HEK293 (cell line): ENCODE data around the gene AFAP1L2.

ENCODE experiments used
- CTCF ChIA-PET: fragments of 350-600 bp; formaldehyde crosslinking; extraction: SDS; loops from one replicate; lab custom pipeline; 2021; ENCODE audit warnings: antibody characterized with exemption; lab: Yijun Ruan, JAX
- POLR2A ChIA-PET: fragments of 300-600 bp; formaldehyde crosslinking; extraction: SDS; loops from one replicate; lab custom pipeline; 2020; ENCODE audit warnings: antibody characterized with exemption, inconsistent platforms; lab: Yijun Ruan, JAX
- H3K27ac ChIP-seq: fragments of 200-500 bp; sonication (Bioruptor generic); 2 replicates; pipeline ENCODE4 v1.5.1; 2014; ENCODE audit warnings: low read depth, low read length, control low read depth, inconsistent platforms; ENCODE audit errors: extremely low read depth
- H3K36me3 ChIP-seq, 2 experiments: fragments of 200-500 bp in 1 of 2; sonication (Bioruptor generic) in 1 of 2; 1 replicate in 1 of 2; 2 replicates in 1 of 2; pipeline ENCODE4 v1.5.1; 2014 to 2017; ENCODE audit warnings: inconsistent platforms in 2 of 2, low read length in 2 of 2; ENCODE audit not compliant: control insufficient read depth in 2 of 2, insufficient read depth in 1 of 2
- H3K4me1 ChIP-seq: fragments of 200-500 bp; sonication (Bioruptor generic); 2 replicates; pipeline ENCODE4 v1.5.1; 2014; ENCODE audit warnings: mild to moderate bottlenecking, low read length, inconsistent platforms; ENCODE audit not compliant: control insufficient read depth, insufficient read depth
- H3K4me3 ChIP-seq: 2 replicates; pipeline ENCODE4 v1.5.1; 2011; ENCODE audit warnings: low read depth, mild to moderate bottlenecking, control low read depth, low read length, moderate library complexity
- H3K9me3 ChIP-seq: fragments of 200-500 bp; sonication (Bioruptor generic); 2 replicates; pipeline ENCODE4 v1.5.1; 2014; ENCODE audit warnings: low read depth, low read length, inconsistent platforms; ENCODE audit not compliant: control insufficient read depth, insufficient read depth
- SALL2 ChIP-seq: fragments of 450-650 bp; formaldehyde crosslinking; IDR thresholded peaks from 2 replicates; pipeline ENCODE4 v1.5.0; 2017; ENCODE audit warnings: missing biosample characterization, mild to moderate bottlenecking, missing genetic modification characterization, borderline replicate concordance
- SETDB1 ChIP-seq: IDR thresholded peaks from one replicate; pipeline ENCODE4 v1.6.1; 2017; ENCODE audit warnings: mild to moderate bottlenecking, low read length, moderate library complexity, mixed read lengths; ENCODE audit not compliant: insufficient read length
- ZFHX2 ChIP-seq: fragments of 450-650 bp; formaldehyde crosslinking; conservative IDR thresholded peaks from 2 replicates; pipeline ENCODE4 v1.5.1; 2016; ENCODE audit warnings: missing biosample characterization, missing genetic modification characterization
- ZIC2 ChIP-seq: fragments of 450-650 bp; formaldehyde crosslinking; IDR thresholded peaks from 2 replicates; pipeline ENCODE4 v1.5.1; 2016; ENCODE audit warnings: missing biosample characterization, missing genetic modification characterization
- ZNF10 ChIP-seq: fragments of 450-650 bp; formaldehyde crosslinking; IDR thresholded peaks from 2 replicates; pipeline ENCODE4 v1.5.1; 2017; ENCODE audit warnings: missing biosample characterization, missing genetic modification characterization
- ZNF114 ChIP-seq: fragments of 450-650 bp; formaldehyde crosslinking; IDR thresholded peaks from 2 replicates; pipeline ENCODE4 v1.5.0; 2017; ENCODE audit warnings: missing biosample characterization, missing genetic modification characterization
- ZNF169 ChIP-seq: fragments of 450-650 bp; formaldehyde crosslinking; IDR thresholded peaks from 2 replicates; pipeline ENCODE4 v1.5.1; 2016; ENCODE audit warnings: missing biosample characterization, missing genetic modification characterization
- ZNF24 ChIP-seq: fragments of 450-650 bp; formaldehyde crosslinking; IDR thresholded peaks from 2 replicates; pipeline ENCODE4 v1.5.1; 2016; ENCODE audit warnings: missing biosample characterization, missing genetic modification characterization
- ZNF274 ChIP-seq, 2 experiments: fragments of 200-500 bp in 1 of 2; fragments of 450-650 bp in 1 of 2; sonication (Bioruptor generic) in 1 of 2; formaldehyde crosslinking in 1 of 2; IDR thresholded peaks; 2 replicates each; pipeline versions ENCODE4 v1.5.1 to v1.6.1; 2014 to 2016; ENCODE audit warnings: borderline replicate concordance in 1 of 2, inconsistent platforms in 1 of 2, low read length in 1 of 2, missing biosample characterization in 1 of 2, missing genetic modification characterization in 1 of 2
- ZNF341 ChIP-seq: fragments of 450-650 bp; formaldehyde crosslinking; IDR thresholded peaks from 2 replicates; pipeline ENCODE4; 2016; ENCODE audit warnings: low read depth, missing biosample characterization, missing genetic modification characterization
- ZNF394 ChIP-seq: fragments of 450-650 bp; formaldehyde crosslinking; IDR thresholded peaks from 2 replicates; pipeline ENCODE4 v1.5.1; 2016; ENCODE audit warnings: missing biosample characterization, missing genetic modification characterization, mild to moderate bottlenecking, moderate library complexity, borderline replicate concordance
- ZNF521 ChIP-seq: fragments of 450-650 bp; formaldehyde crosslinking; IDR thresholded peaks from 2 replicates; pipeline ENCODE4 v1.5.1; 2017; ENCODE audit warnings: missing biosample characterization, mild to moderate bottlenecking, missing genetic modification characterization
- ZNF558 ChIP-seq: fragments of 450-650 bp; formaldehyde crosslinking; IDR thresholded peaks from 2 replicates; pipeline ENCODE4 v1.5.1; 2016; ENCODE audit warnings: missing biosample characterization, missing genetic modification characterization
- ZNF600 ChIP-seq: fragments of 450-650 bp; formaldehyde crosslinking; IDR thresholded peaks from 2 replicates; pipeline ENCODE4 v1.5.1; 2016; ENCODE audit warnings: missing biosample characterization, missing genetic modification characterization
- ZNF670 ChIP-seq: fragments of 450-650 bp; formaldehyde crosslinking; IDR thresholded peaks from 2 replicates; pipeline ENCODE4 v1.5.1; 2016; ENCODE audit warnings: missing biosample characterization, missing genetic modification characterization, low read depth
- ZNF677 ChIP-seq: fragments of 450-650 bp; IDR thresholded peaks from 2 replicates; pipeline ENCODE4 v1.5.0; 2018; ENCODE audit warnings: missing biosample characterization, mild to moderate bottlenecking, missing genetic modification characterization, moderate library complexity
- TF ChIP-seq, protein P1 (sequence below): fragments of 450-650 bp; formaldehyde crosslinking; IDR thresholded peaks from 2 replicates; pipeline ENCODE4 v1.5.1; 2016; ENCODE audit warnings: missing biosample characterization, missing genetic modification characterization
- TF ChIP-seq, protein P2 (sequence below): fragments of 450-650 bp; formaldehyde crosslinking; IDR thresholded peaks from 2 replicates; pipeline ENCODE4 v1.5.1; 2016; ENCODE audit warnings: missing biosample characterization, missing genetic modification characterization, low read depth
- TF ChIP-seq, protein P3 (sequence below): fragments of 450-650 bp; formaldehyde crosslinking; IDR thresholded peaks from 2 replicates; pipeline ENCODE4 v1.5.1; 2016; ENCODE audit warnings: missing biosample characterization, missing genetic modification characterization
- TF ChIP-seq, protein P4 (sequence below): fragments of 450-650 bp; formaldehyde crosslinking; IDR thresholded peaks from 2 replicates; pipeline ENCODE4 v1.5.1; 2016; ENCODE audit warnings: missing biosample characterization, missing genetic modification characterization, borderline replicate concordance

The AFAP1L2 gene

DNA sequence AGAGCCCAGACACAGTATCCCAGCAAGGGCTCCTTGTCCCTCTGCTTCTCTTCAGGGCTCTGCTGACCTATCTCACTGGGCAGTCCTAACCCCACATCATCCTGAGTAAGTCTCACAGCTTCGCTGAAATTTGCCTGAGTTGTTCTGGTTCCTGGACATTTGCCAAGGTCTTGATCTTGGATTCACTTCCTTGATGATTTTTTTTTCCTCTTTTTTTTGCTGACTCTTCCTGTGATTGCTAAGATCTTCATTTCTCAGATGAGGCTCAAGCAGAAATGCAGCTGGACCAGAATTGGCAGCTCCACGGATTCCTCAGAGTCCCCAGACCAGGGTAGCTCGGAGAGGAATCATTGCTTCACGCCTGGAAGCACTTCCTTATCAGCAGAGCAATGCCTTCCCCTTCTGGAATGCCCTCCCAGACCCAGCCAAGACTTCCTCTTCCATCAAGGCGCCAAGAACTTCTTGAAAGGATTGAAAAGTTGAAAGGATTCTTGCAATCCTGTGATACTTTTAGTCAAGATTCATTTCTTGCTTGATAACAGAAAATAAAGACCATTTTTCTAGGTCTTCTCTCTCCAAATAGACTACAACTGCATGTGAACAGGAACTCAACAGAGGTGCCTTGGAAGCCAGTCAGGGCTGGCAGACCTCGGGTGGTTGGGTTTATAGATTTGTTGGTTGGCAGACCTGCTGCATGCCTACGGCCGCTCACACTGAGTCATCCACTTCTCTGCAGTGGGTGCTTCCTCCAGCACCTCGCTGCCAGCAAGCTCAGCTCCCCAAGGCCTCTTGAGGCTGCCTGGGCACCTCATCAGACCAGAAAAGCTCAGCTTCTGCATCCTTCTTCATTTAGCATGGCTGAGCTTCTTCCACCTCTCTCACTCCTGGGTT is 8.8 kb upstream of the AFAP1L2 start:
- H3K9me3 ChIP-seq: no peaks in the 10 kb centered on the region
- H3K27ac ChIP-seq: no peak overlapping the region
- no peak overlapping the region for H3K4me3 ChIP-seq
- POLR2A ChIA-PET: no interaction called here
- no peaks in the 10 kb centered on the region for H3K36me3 ChIP-seq
- TF ChIP-seq ZNF274 (IDR thresholded peaks at IDR 0.05; ENCODE audit: low read length): no peak
- TF ChIP-seq ZNF274 (tag by site-specific recombination; IDR thresholded peaks at IDR 0.05; ENCODE audit: borderline replicate concordance): no peak
- no peak for TF ChIP-seq SETDB1
- no peak for TF ChIP-seq ZNF341 (tag by site-specific recombination)
- no peak for TF ChIP-seq ZNF169 (tag by site-specific recombination)
- TF ChIP-seq, protein P1, sequence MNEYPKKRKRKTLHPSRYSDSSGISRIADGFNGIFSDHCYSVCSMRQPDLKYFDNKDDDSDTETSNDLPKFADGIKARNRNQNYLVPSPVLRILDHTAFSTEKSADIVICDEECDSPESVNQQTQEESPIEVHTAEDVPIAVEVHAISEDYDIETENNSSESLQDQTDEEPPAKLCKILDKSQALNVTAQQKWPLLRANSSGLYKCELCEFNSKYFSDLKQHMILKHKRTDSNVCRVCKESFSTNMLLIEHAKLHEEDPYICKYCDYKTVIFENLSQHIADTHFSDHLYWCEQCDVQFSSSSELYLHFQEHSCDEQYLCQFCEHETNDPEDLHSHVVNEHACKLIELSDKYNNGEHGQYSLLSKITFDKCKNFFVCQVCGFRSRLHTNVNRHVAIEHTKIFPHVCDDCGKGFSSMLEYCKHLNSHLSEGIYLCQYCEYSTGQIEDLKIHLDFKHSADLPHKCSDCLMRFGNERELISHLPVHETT (tag by site-specific recombination): no peak
- no peak for TF ChIP-seq SALL2 (tag by site-specific recombination)
- TF ChIP-seq, protein P2, sequence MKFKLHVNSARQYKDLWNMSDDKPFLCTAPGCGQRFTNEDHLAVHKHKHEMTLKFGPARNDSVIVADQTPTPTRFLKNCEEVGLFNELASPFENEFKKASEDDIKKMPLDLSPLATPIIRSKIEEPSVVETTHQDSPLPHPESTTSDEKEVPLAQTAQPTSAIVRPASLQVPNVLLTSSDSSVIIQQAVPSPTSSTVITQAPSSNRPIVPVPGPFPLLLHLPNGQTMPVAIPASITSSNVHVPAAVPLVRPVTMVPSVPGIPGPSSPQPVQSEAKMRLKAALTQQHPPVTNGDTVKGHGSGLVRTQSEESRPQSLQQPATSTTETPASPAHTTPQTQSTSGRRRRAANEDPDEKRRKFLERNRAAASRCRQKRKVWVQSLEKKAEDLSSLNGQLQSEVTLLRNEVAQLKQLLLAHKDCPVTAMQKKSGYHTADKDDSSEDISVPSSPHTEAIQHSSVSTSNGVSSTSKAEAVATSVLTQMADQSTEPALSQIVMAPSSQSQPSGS (tag by site-specific recombination): no peak
- no peak for TF ChIP-seq ZNF394 (tag by site-specific recombination)
- TF ChIP-seq ZFHX2 (tag by site-specific recombination): no peak
- TF ChIP-seq, protein P3, sequence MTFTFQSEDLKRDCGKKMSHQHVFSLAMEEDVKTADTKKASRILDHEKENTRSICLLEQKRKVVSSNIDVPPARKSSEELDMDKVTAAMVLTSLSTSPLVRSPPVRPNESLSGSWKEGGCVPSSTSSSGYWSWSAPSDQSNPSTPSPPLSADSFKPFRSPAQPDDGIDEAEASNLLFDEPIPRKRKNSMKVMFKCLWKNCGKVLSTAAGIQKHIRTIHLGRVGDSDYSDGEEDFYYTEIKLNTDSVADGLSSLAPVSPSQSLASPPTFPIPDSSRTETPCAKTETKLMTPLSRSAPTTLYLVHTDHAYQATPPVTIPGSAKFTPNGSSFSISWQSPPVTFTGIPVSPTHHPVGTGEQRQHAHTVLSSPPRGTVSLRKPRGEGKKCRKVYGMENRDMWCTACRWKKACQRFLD (tag by site-specific recombination): no peak
- no peak for TF ChIP-seq ZNF600 (tag by site-specific recombination)
- TF ChIP-seq ZNF10 (tag by site-specific recombination): no peak
- TF ChIP-seq ZIC2 (tag by site-specific recombination): no peak
- TF ChIP-seq ZNF521: no peak
- TF ChIP-seq ZNF558 (tag by site-specific recombination): no peak
- CTCF ChIA-PET: interaction anchor here (0.7 kb wide), 1 partner anchor 13 kb away, joined by 3 read pairs; no protein-coding TSS in a partner anchor
- no peaks in the 10 kb centered on the region for H3K4me1 ChIP-seq

DNA sequence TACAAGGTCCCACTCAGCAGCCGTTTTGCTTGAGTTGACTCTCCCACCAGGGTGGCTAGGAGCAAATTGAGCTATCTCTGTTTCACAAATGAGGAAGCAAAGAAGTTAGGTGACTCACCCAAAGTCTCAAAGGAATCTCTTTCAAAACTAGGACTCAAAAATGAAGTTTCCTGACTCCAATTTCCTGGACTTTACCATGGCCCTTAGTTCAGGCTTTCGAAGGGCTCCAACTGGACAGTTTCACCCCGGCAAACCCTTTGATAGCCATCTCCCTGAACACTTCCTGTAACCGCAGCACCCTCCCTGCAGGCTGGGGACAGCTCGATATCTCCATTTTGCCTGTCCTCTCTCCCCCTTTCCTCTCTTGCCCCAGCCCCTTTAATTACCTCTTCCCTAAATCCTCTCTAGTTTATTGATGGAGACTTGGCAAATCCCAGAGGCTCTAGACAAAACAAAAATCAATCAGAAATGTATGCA is 4.7 kb upstream of the AFAP1L2 start:
- ChIA-PET CTCF (no interaction called here), POLR2A (no interaction called here)
- Histone ChIP-seq H3K4me1 (no peaks in the 10 kb centered on the region), H3K27ac (no peak overlapping the region), H3K36me3 (no peaks in the 10 kb centered on the region), H3K9me3 (no peaks in the 10 kb centered on the region), H3K4me3 (no peak overlapping the region)
- TF ChIP-seq ZNF114 (tag by site-specific recombination) (no peak), ZNF677 (tag by site-specific recombination) (no peak), ZNF24 (no peak), ZNF521 (no peak), ZNF670 (no peak)
- TF ChIP-seq, protein P4, sequence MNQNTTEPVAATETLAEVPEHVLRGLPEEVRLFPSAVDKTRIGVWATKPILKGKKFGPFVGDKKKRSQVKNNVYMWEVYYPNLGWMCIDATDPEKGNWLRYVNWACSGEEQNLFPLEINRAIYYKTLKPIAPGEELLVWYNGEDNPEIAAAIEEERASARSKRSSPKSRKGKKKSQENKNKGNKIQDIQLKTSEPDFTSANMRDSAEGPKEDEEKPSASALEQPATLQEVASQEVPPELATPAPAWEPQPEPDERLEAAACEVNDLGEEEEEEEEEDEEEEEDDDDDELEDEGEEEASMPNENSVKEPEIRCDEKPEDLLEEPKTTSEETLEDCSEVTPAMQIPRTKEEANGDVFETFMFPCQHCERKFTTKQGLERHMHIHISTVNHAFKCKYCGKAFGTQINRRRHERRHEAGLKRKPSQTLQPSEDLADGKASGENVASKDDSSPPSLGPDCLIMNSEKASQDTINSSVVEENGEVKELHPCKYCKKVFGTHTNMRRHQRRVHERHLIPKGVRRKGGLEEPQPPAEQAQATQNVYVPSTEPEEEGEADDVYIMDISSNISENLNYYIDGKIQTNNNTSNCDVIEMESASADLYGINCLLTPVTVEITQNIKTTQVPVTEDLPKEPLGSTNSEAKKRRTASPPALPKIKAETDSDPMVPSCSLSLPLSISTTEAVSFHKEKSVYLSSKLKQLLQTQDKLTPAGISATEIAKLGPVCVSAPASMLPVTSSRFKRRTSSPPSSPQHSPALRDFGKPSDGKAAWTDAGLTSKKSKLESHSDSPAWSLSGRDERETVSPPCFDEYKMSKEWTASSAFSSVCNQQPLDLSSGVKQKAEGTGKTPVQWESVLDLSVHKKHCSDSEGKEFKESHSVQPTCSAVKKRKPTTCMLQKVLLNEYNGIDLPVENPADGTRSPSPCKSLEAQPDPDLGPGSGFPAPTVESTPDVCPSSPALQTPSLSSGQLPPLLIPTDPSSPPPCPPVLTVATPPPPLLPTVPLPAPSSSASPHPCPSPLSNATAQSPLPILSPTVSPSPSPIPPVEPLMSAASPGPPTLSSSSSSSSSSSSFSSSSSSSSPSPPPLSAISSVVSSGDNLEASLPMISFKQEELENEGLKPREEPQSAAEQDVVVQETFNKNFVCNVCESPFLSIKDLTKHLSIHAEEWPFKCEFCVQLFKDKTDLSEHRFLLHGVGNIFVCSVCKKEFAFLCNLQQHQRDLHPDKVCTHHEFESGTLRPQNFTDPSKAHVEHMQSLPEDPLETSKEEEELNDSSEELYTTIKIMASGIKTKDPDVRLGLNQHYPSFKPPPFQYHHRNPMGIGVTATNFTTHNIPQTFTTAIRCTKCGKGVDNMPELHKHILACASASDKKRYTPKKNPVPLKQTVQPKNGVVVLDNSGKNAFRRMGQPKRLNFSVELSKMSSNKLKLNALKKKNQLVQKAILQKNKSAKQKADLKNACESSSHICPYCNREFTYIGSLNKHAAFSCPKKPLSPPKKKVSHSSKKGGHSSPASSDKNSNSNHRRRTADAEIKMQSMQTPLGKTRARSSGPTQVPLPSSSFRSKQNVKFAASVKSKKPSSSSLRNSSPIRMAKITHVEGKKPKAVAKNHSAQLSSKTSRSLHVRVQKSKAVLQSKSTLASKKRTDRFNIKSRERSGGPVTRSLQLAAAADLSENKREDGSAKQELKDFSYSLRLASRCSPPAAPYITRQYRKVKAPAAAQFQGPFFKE (tag by site-specific recombination): no peak
